Measurements from ENCODE around the gene TAPBPL.
"Not testable (repeated sequence)": the region's sequence is repeated elsewhere in the genome, so short reads cannot be mapped to it uniquely, and the experiment has no call there.

The TAPBPL gene

DNA sequence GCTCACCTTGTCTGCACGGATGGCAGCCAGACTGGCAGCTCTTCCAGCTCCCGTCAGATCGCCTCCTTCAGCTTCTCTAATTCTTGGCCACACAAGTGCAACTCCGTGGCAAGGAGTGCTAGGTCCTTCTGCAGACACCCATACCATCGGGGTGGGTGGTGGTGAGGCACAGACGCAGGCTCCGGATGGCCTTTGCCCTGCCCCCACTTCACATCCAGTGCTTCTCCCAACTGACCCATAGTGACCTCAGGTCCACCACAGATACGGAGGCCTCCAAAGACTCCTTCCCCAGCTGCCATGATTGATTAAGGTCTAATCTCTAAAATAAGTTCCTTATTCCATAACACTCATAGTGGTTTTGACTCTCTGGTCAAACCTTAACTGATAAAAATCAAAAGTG is 27.0 kb upstream of the TAPBPL start:
- no peak for TF ChIP-seq EZH2phosphoT487 (IDR thresholded peaks at IDR 0.05; ENCODE audit: borderline replicate concordance)
- TF ChIP-seq, protein P1, sequence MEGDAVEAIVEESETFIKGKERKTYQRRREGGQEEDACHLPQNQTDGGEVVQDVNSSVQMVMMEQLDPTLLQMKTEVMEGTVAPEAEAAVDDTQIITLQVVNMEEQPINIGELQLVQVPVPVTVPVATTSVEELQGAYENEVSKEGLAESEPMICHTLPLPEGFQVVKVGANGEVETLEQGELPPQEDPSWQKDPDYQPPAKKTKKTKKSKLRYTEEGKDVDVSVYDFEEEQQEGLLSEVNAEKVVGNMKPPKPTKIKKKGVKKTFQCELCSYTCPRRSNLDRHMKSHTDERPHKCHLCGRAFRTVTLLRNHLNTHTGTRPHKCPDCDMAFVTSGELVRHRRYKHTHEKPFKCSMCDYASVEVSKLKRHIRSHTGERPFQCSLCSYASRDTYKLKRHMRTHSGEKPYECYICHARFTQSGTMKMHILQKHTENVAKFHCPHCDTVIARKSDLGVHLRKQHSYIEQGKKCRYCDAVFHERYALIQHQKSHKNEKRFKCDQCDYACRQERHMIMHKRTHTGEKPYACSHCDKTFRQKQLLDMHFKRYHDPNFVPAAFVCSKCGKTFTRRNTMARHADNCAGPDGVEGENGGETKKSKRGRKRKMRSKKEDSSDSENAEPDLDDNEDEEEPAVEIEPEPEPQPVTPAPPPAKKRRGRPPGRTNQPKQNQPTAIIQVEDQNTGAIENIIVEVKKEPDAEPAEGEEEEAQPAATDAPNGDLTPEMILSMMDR (conservative IDR thresholded peaks at IDR 0.05; ENCODE audit: low read length) = no peak
- Histone ChIP-seq H3K9me2 (replicated peaks; ENCODE audit: low read depth, low read length) (no peaks in the 10 kb centered on the region), H3K36me3 (ENCODE audit: insufficient read depth, low read length) (no peaks in the 10 kb centered on the region), H3K9me3 (ENCODE audit: insufficient read depth, low read depth, low read length) (no peaks in the 10 kb centered on the region), H3F3A (ENCODE audit: low read depth) (no peaks in the 10 kb centered on the region), H3K4me2 (ENCODE audit: low read depth, low read length, poor library complexity, severe bottlenecking) (no peak overlapping the region), H2AFZ (ENCODE audit: low read length) (no peak overlapping the region), H3K27me3 (ENCODE audit: insufficient read depth, low read length, poor library complexity, severe bottlenecking) (no peaks in the 10 kb centered on the region), H3K9ac (ENCODE audit: low read depth, low read length, poor library complexity, severe bottlenecking) (no peak overlapping the region), H3K4me1 (ENCODE audit: insufficient read depth, low read length, poor library complexity, severe bottlenecking) (peaks cover 17% of the 10 kb centered on the region), H3K79me2 (ENCODE audit: insufficient read depth, low read length) (no peaks in the 10 kb centered on the region), H4K20me1 (ENCODE audit: insufficient read depth, low read length, poor library complexity, severe bottlenecking) (no peaks in the 10 kb centered on the region), H3K4me3 (ENCODE audit: low read length, poor library complexity, severe bottlenecking) (no peak overlapping the region)

DNA sequence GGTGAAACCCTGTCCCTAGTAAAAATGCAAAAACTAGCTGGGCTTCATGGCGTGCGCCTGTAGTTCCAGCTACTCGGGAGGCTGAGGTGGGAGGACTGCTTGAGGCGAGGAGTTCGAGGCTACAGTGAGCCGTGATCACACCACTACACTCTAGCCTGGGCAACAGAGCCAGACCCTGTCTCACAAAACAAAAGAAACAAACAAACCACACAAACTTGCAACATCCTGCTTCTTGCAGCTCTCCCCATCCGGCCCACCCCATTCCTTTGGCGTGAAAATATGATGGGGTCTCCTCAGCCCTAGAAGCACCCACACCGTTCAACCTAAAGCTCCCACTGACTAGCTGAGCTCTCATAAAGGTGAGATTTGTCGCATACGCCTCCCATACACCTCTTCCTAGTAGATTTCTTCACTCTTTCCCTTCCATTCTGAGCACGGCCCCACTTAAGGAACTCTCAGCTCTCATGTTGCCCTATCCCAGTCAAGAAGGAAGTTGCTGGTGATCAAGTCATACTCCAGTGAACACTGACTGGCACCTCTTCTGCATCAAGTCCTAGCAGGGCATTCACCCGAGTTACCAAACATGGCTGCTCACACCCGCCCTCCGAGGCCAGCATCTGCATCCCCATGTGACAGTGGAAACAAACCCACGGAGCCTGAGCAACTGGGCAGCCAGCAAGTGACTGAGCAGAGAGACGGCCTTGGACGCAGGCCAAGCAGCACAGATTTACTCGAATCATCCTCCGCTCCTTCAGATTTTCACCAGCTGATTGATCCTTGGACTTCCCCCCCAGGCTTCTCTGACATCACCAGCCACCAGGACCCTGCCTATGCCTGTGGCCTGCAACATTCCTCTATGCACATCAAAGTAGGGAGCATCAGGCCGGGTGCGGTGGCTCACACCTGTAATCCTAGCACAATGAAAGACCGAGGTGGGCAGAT is 26.0 kb upstream of the TAPBPL start:
- H3K9ac ChIP-seq (ENCODE audit: low read depth, low read length, poor library complexity, severe bottlenecking) = no peak overlapping the region
- H3K4me2 ChIP-seq (ENCODE audit: low read depth, low read length, poor library complexity, severe bottlenecking) = no peak overlapping the region

DNA sequence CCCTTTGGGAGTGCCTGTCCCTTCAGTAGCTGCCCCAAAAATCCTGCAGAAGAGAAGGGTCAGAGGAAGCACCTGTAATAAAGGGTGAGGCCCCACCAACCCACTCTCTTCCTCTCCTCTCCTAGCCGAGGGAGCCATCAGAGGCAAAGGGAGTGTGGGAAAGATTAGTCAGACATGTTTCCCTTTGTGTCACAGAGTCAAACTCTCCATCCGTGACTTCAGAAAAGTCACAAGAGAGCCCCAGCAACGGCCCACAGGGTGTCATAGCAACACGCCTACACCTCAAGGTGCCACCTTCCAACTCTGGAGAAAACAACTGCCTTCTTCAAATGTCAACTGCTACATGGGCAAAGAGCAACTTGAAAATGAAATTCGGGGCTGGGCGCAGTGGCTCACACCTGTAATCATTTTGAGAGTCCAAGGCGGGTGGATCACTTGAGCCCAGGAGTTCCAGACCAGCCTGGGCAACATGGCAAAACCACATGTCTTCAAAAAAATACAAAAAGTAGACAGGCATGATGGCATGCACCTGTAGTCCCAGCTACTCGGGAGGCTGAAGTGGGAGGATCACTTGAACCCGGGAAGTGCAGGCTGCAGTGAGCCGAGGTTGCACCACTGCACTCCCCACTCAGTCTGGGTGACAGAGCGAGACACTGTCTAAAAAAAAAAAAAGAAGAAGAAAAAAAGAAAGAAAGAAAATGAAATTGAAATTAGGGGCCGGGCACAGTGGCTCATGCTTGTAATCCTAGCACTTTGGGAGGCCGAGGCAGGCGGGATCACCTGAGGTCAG is 24.8 kb upstream of the TAPBPL start:
- H3F3A ChIP-seq (ENCODE audit: low read depth) = no peaks in the 10 kb centered on the region
- H3K4me2 ChIP-seq (ENCODE audit: low read depth, low read length, poor library complexity, severe bottlenecking) = peak overlapping the region; percentile 18
- no peaks in the 10 kb centered on the region for H3K79me2 ChIP-seq (ENCODE audit: insufficient read depth, low read length)
- H3K9me3 ChIP-seq (ENCODE audit: insufficient read depth, low read depth, low read length) = no peaks in the 10 kb centered on the region
- H3K4me3 ChIP-seq (ENCODE audit: low read length, poor library complexity, severe bottlenecking) = no peak overlapping the region
- TF ChIP-seq EZH2phosphoT487 (IDR thresholded peaks at IDR 0.05; ENCODE audit: borderline replicate concordance) = no peak
- TF ChIP-seq, protein P1 (conservative IDR thresholded peaks at IDR 0.05; ENCODE audit: low read length) = no peak
- H4K20me1 ChIP-seq (ENCODE audit: insufficient read depth, low read length, poor library complexity, severe bottlenecking) = no peaks in the 10 kb centered on the region
- no peaks in the 10 kb centered on the region for H3K36me3 ChIP-seq (ENCODE audit: insufficient read depth, low read length)
- H3K4me1 ChIP-seq (ENCODE audit: insufficient read depth, low read length, poor library complexity, severe bottlenecking) = peaks cover 22% of the 10 kb centered on the region
- H3K27me3 ChIP-seq (ENCODE audit: insufficient read depth, low read length, poor library complexity, severe bottlenecking) = no peaks in the 10 kb centered on the region
- H2AFZ ChIP-seq (ENCODE audit: low read length) = peak overlapping the region; percentile 75
- no peaks in the 10 kb centered on the region for H3K9me2 ChIP-seq (replicated peaks; ENCODE audit: low read depth, low read length)
- H3K9ac ChIP-seq (ENCODE audit: low read depth, low read length, poor library complexity, severe bottlenecking) = peak overlapping the region; percentile 25

More for the DNA sequence above, 26.0 kb upstream of the TAPBPL start:
- Histone ChIP-seq H3F3A (ENCODE audit: low read depth) (no peaks in the 10 kb centered on the region), H3K4me3 (ENCODE audit: low read length, poor library complexity, severe bottlenecking) (no peak overlapping the region), H4K20me1 (ENCODE audit: insufficient read depth, low read length, poor library complexity, severe bottlenecking) (no peaks in the 10 kb centered on the region), H3K4me1 (ENCODE audit: insufficient read depth, low read length, poor library complexity, severe bottlenecking) (peaks cover 22% of the 10 kb centered on the region), H3K27me3 (ENCODE audit: insufficient read depth, low read length, poor library complexity, severe bottlenecking) (no peaks in the 10 kb centered on the region), H3K9me3 (ENCODE audit: insufficient read depth, low read depth, low read length) (no peaks in the 10 kb centered on the region), H2AFZ (ENCODE audit: low read length) (no peak overlapping the region), H3K79me2 (ENCODE audit: insufficient read depth, low read length) (no peaks in the 10 kb centered on the region), H3K9me2 (replicated peaks; ENCODE audit: low read depth, low read length) (no peaks in the 10 kb centered on the region), H3K36me3 (ENCODE audit: insufficient read depth, low read length) (no peaks in the 10 kb centered on the region)
- no peak for TF ChIP-seq EZH2phosphoT487 (IDR thresholded peaks at IDR 0.05; ENCODE audit: borderline replicate concordance)
- TF ChIP-seq, protein P1 (conservative IDR thresholded peaks at IDR 0.05; ENCODE audit: low read length) = no peak

GRCh38 chr12:6427796-6428195 is 24.0 kb upstream of the TAPBPL start:
- not testable (repeated sequence) for H3F3A ChIP-seq (ENCODE audit: low read depth); H3K36me3 ChIP-seq (ENCODE audit: insufficient read depth, low read length); H3K4me2 ChIP-seq (ENCODE audit: low read depth, low read length, poor library complexity, severe bottlenecking); H3K79me2 ChIP-seq (ENCODE audit: insufficient read depth, low read length); H2AFZ ChIP-seq (ENCODE audit: low read length); H3K27me3 ChIP-seq (ENCODE audit: insufficient read depth, low read length, poor library complexity, severe bottlenecking); H3K4me3 ChIP-seq (ENCODE audit: low read length, poor library complexity, severe bottlenecking); H3K9me3 ChIP-seq (ENCODE audit: insufficient read depth, low read depth, low read length); H3K9me2 ChIP-seq (replicated peaks; ENCODE audit: low read depth, low read length); H4K20me1 ChIP-seq (ENCODE audit: insufficient read depth, low read length, poor library complexity, severe bottlenecking); H3K9ac ChIP-seq (ENCODE audit: low read depth, low read length, poor library complexity, severe bottlenecking)
- peaks cover 22% of the 10 kb centered on the region for H3K4me1 ChIP-seq (ENCODE audit: insufficient read depth, low read length, poor library complexity, severe bottlenecking)
